IPS-20b (cell line): ENCODE measurements around the gene VSNL1.

Experiments used
- H3K27ac ChIP-seq: one replicate; pipeline ENCODE4 v1.5.1; 2013; ENCODE audit warnings: low read length
- H3K27me3 ChIP-seq: 2 replicates; pipeline ENCODE4 v1.6.1; 2013; ENCODE audit warnings: mild to moderate bottlenecking, low read length, inconsistent platforms; ENCODE audit not compliant: insufficient read depth
- H3K36me3 ChIP-seq: 2 replicates; pipeline ENCODE4 v1.6.1; 2013; ENCODE audit warnings: low read depth, mild to moderate bottlenecking, inconsistent platforms, low read length, moderate library complexity; ENCODE audit not compliant: insufficient read depth
- H3K4me1 ChIP-seq: 2 replicates; pipeline ENCODE4 v1.6.1; 2013; ENCODE audit warnings: mild to moderate bottlenecking, control low read depth, inconsistent platforms, low read length, moderate library complexity; ENCODE audit not compliant: insufficient read depth
- H3K4me3 ChIP-seq: 2 replicates; pipeline ENCODE4 v1.5.1; 2013; ENCODE audit warnings: mild to moderate bottlenecking, low read length, inconsistent platforms
- H3K9ac ChIP-seq: 2 replicates; pipeline ENCODE4 v1.6.1; 2013; ENCODE audit warnings: low read depth, mild to moderate bottlenecking, inconsistent platforms, low read length, moderate library complexity
- H3K9me3 ChIP-seq: 2 replicates; pipeline ENCODE4 v1.6.1; 2013; ENCODE audit warnings: mild to moderate bottlenecking, low read depth, low read length, inconsistent platforms; ENCODE audit not compliant: insufficient read depth

VSNL1 gene

DNA sequence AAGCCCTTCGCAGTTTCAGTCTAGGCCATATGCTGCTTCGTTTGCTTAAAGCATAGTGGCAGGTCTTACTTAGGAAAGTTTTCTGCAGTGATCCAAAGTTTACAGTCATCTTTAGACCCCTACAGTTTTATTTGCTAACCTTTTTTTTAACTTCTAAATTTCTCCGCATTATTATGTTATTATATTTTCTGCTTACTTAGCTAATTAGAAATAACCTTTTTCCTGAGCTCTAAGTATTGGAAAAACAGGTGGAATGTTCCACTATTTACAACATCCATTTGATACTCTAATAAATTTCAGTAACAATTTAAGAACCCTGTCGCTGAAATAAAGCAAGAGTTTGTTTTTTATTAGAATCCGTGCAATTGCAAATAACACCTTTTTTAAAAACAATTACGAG, 18.2 kb upstream of the VSNL1 start:
- Histone ChIP-seq H3K4me1 (peaks cover 3% of the 10 kb centered on the region; the same call in 1 of the 2 replicates), H3K36me3 (no peaks in the 10 kb centered on the region), H3K9me3 (no peaks in the 10 kb centered on the region), H3K4me3 (no peak overlapping the region), H3K27ac (no peak overlapping the region), H3K9ac (no peak overlapping the region), H3K27me3 (peaks cover 3% of the 10 kb centered on the region; the same call in 1 of the 2 replicates)

DNA sequence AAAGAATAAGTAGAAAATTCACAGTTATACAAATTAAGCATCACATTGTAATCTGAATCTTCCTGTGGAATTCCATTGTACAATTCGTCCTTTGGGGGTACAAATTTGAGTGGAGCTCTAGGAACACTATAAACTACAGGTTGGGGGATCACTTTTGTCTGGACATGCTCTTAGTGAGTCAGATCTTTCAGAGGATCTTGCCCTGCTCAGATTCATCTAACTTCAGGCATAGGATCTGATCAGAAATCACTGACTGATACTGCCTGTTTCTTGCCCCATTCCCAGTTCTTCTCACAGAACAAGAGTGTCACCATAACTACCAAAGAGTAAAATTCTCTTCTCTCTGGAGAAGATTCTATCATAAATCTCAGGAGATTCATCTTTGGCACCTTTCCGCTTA, 10.7 kb upstream of the VSNL1 start:
- Histone ChIP-seq H3K4me1 (no peaks in the 10 kb centered on the region), H3K4me3 (no peak overlapping the region), H3K9ac (no peak overlapping the region), H3K27ac (no peak overlapping the region), H3K27me3 (no peaks in the 10 kb centered on the region), H3K36me3 (no peaks in the 10 kb centered on the region), H3K9me3 (no peaks in the 10 kb centered on the region)

DNA sequence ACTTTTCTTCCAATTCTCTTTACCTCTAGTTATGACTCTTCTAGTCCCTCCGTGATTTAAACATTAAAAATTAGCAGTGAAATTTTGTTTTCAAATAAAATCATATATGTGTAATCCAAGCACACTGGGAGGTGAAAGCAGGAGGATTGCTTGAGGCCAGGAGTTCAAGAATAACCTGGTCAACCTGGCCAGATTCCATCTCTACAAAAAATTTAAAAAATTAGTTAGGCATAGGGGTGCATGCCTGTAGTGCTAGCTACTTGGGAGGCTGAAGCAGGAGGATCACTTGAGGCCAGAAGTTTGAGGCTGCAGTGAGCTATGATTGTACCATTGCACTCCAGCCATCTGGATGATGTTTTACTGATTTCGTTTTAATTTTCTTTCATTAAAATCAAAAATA, 7.0 kb upstream of the VSNL1 start:
- Histone ChIP-seq H3K4me3 (no peak overlapping the region), H3K27me3 (peaks cover 24% of the 10 kb centered on the region), H3K36me3 (no peaks in the 10 kb centered on the region), H3K9me3 (no peaks in the 10 kb centered on the region), H3K27ac (no peak overlapping the region), H3K9ac (no peak overlapping the region), H3K4me1 (peaks cover 7% of the 10 kb centered on the region)

- Histone ChIP-seq H3K9me3 (no peaks in the 10 kb centered on the region), H3K27me3 (peaks cover 43% of the 10 kb centered on the region), H3K9ac (no peak overlapping the region), H3K4me3 (no peak overlapping the region), H3K36me3 (no peaks in the 10 kb centered on the region), H3K4me1 (peaks cover 10% of the 10 kb centered on the region), H3K27ac (no peak overlapping the region)
These were observed 4.1 kb upstream of the VSNL1 start for GRCh38 chr2:17536416-17536815.

GRCh38 chr2:17538022-17538843, 2.3 kb upstream of the VSNL1 start:
- Histone ChIP-seq H3K4me3 (peak overlapping the region; percentile 95), H3K9me3 (no peaks in the 10 kb centered on the region), H3K27ac (no peak overlapping the region), H3K9ac (peak overlapping the region; percentile 88; the same call in 1 of the 2 replicates), H3K27me3 (peaks cover 56% of the 10 kb centered on the region), H3K4me1 (peaks cover 18% of the 10 kb centered on the region), H3K36me3 (no peaks in the 10 kb centered on the region)

DNA sequence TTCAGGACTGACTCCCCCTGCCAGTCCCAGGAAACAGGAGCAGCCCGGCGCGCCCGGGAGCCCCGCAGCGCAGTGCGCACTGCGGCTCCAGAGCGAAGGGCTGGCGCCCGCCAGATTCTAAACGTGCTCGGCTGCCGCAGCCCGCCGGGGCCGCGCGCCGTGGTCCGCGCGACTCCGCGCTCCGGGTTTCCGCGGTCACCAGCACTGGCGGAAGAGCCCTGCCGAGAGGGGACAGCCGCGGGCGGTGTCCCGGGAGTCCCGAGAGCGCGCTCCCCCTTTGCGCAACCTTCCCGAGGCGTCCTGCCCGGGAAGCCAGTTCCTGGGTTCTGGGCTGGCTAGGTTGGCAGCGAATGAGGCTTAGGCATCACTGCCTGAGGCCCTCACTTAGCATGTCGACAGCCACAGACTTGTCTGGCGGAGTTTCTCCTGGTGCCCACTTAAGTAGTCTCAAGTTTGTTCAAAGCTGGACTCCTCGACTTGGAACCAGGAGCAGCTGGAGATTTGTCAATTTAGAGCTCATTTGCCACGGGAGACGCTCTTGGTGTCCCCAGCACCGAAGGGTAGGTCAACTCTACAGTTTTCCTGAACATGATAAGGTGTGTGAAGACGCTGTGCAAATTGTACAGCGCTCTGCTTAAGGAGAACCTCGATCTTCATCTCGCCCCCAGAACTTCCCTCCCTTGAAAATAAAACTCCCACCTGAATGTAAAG, 1.5 kb upstream of the VSNL1 start:
- peak overlapping the region; percentile 95 for H3K4me3 ChIP-seq
- no peak overlapping the region for H3K27ac ChIP-seq
- H3K36me3 ChIP-seq, result no peaks in the 10 kb centered on the region

DNA sequence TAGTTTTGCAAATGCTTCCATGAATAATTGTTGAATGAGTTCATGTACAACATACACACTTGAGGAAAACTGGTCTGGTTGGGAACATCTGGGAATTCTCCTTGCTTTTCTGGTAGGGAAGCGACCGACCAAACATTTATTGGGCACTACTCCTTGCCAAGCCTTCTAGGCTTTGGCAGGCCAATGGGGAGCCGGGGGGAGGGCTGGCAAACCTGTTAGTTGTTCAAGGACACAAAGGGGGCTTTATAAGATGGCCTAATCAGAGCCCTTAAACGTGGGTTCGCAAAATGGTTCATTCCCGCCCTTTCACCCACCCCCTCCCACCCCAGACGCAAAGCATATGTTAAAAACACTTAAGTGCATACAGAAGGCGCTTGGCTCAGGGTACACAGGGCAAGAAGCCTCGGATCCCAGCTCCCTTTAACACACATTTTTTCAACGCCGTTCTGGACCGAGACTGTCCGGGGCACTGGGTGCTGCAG, 844 bp upstream of the VSNL1 start:
- Histone ChIP-seq H3K9ac (peak overlapping the region; percentile 88), H3K4me3 (peak overlapping the region; percentile 95), H3K9me3 (no peaks in the 10 kb centered on the region), H3K27ac (peak overlapping the region; percentile 12), H3K4me1 (peaks cover 28% of the 10 kb centered on the region), H3K36me3 (no peaks in the 10 kb centered on the region), H3K27me3 (peaks cover 56% of the 10 kb centered on the region)

More for the DNA sequence above, 1.5 kb upstream of the VSNL1 start:
- Histone ChIP-seq H3K9me3 (no peaks in the 10 kb centered on the region), H3K4me1 (peaks cover 23% of the 10 kb centered on the region), H3K27me3 (peaks cover 56% of the 10 kb centered on the region), H3K9ac (peak overlapping the region; percentile 88)

- no peaks in the 10 kb centered on the region for H3K36me3 ChIP-seq
- no peaks in the 10 kb centered on the region for H3K9me3 ChIP-seq
- peaks cover 56% of the 10 kb centered on the region for H3K27me3 ChIP-seq
- H3K9ac ChIP-seq, result peak overlapping the region; percentile 88; the same call in 1 of the 2 replicates
- H3K4me3 ChIP-seq, result peak overlapping the region; percentile 95
- H3K27ac ChIP-seq, result no peak overlapping the region
- peaks cover 34% of the 10 kb centered on the region; the same call in 1 of the 2 replicates for H3K4me1 ChIP-seq
These were observed 476 bp downstream of the VSNL1 start for GRCh38 chr2:17540813-17541530.

- H3K4me3 ChIP-seq, result peak overlapping the region; percentile 95
- H3K4me1 ChIP-seq, result peaks cover 40% of the 10 kb centered on the region; the same call in 1 of the 2 replicates
- no peaks in the 10 kb centered on the region for H3K36me3 ChIP-seq
- peaks cover 52% of the 10 kb centered on the region for H3K27me3 ChIP-seq
- H3K9me3 ChIP-seq, result no peaks in the 10 kb centered on the region
- no peak overlapping the region for H3K27ac ChIP-seq
- peak overlapping the region; percentile 88; the same call in 1 of the 2 replicates for H3K9ac ChIP-seq
These were observed 1.0 kb downstream of the VSNL1 start for GRCh38 chr2:17541531-17541950.

DNA sequence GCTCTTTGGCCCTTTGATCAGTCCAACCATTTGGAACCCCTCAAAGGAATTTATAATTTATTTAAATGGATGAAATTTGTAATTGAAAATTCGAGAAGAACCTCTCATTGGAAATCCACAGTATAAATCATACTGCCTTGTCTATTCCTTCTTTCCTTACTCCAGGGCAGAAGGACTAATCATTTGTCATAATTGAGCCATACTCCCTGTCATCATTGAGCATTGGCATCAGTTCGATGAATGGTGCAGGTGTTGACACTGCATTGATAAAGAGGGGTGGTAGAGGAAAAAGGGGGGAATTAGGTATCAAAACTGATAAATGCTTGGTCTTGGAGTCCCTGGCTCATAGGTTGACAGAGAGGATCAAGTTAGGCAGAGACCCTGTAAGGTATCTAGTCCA, 2.0 kb downstream of the VSNL1 start:
- Histone ChIP-seq H3K27me3 (peaks cover 43% of the 10 kb centered on the region), H3K27ac (no peak overlapping the region), H3K9me3 (no peaks in the 10 kb centered on the region), H3K4me3 (peak overlapping the region; percentile 95), H3K36me3 (no peaks in the 10 kb centered on the region), H3K4me1 (peaks cover 49% of the 10 kb centered on the region), H3K9ac (peak overlapping the region; percentile 88; the same call in 1 of the 2 replicates)

GRCh38 chr2:17543131-17543660, 2.7 kb downstream of the VSNL1 start:
- peak overlapping the region; percentile 28 for H3K27ac ChIP-seq
- peaks cover 35% of the 10 kb centered on the region for H3K27me3 ChIP-seq
- peak overlapping the region; percentile 88 for H3K9ac ChIP-seq
- peaks cover 53% of the 10 kb centered on the region for H3K4me1 ChIP-seq
- peak overlapping the region; percentile 95 for H3K4me3 ChIP-seq
- H3K36me3 ChIP-seq, result no peaks in the 10 kb centered on the region
- H3K9me3 ChIP-seq, result no peaks in the 10 kb centered on the region
